Measurements from ENCODE around the gene DEFB116. TPM values are rescaled to one million over a fixed set of nuclear protein-coding genes. Genes with fewer than 3 reads are reported as not detected.

The DEFB116 gene
- total and polyA plus RNA-seq, 2 donors (not counting 1 experiment from before 2014, with no cell fraction given) = not detected

GRCh38 chr20:31256959-31257358 lies 51.4 kb downstream of the DEFB116 start:
- no peak overlapping the region for H3K27ac Mint-ChIP-seq
- Histone ChIP-seq H3K9ac (ENCODE audit: low read length) (no peak overlapping the region), H3K27ac (ENCODE audit: low read length in 2 of 2) (no peak overlapping the region), H3K4me2 (replicated peaks; ENCODE audit: low read depth, low read length, poor library complexity, severe bottlenecking) (no peak overlapping the region), H3K79me2 (ENCODE audit: control insufficient read depth, insufficient read depth, low read length) (no peaks in the 10 kb centered on the region), H3K9me3 (ENCODE audit: control extremely low read depth in 1 of 3, control insufficient read depth in 2 of 3, insufficient read depth in 1 of 3, low read length in 2 of 3) (no peaks in the 10 kb centered on the region), H4K20me1 (ENCODE audit: control insufficient read depth, insufficient read depth, low read length, poor library complexity, severe bottlenecking) (no peaks in the 10 kb centered on the region), H3K36me3 (replicated peaks in 1 of 2; ENCODE audit: control extremely low read depth in 1 of 2, control insufficient read depth in 1 of 2, extremely low read depth in 1 of 2, insufficient read depth in 2 of 2, low read length in 1 of 2) (no peaks in the 10 kb centered on the region), H3K4me3 (ENCODE audit: control extremely low read depth in 1 of 5, extremely low read depth in 1 of 5, insufficient read depth in 1 of 5, low read depth in 2 of 5, low read length in 4 of 5) (no peak overlapping the region), H3K27me3 (replicated peaks in 1 of 4; ENCODE audit: control extremely low read depth in 1 of 4, control insufficient read depth in 3 of 4, insufficient read depth in 4 of 4, low read length in 3 of 4) (no peaks in the 10 kb centered on the region), H2AFZ (ENCODE audit: insufficient read depth, low read depth, low read length, poor library complexity, severe bottlenecking) (no peak overlapping the region), H3K4me1 (ENCODE audit: control insufficient read depth in 2 of 2, insufficient read depth in 2 of 2, low read length in 2 of 2) (no peaks in the 10 kb centered on the region)
- ATAC-seq (ENCODE audit: low read depth) = no peak
- intact Hi-C loops (cut with micrococcal nuclease) = no loop called here
- POLR2A ChIA-PET = no interaction called here
- DNase-seq = no peak
- H3K9me3 Mint-ChIP-seq (ENCODE audit: insufficient read depth) = peaks cover 10% of the 10 kb centered on the region
- TF ChIP-seq CTCF (IDR thresholded peaks at IDR 0.05) (no peak), EZH2 (IDR thresholded peaks at IDR 0.05; ENCODE audit: borderline replicate concordance, insufficient read depth, low read depth, low read length, poor library complexity, severe bottlenecking) (no peak)
- CTCF ChIA-PET = no interaction called here
- H3K4me1 Mint-ChIP-seq = no peaks in the 10 kb centered on the region
- H3K4me3 Mint-ChIP-seq = no peak overlapping the region
- 83% methylated on average over 2 of the region's 3 CpGs for WGBS (ENCODE audit: insufficient coverage)
- H3K27me3 Mint-ChIP-seq = no peaks in the 10 kb centered on the region

Small RNA genes lying within 50 kb of the gene (small RNA-seq; reads per million reads assigned to genes)
- not detected for gene RNA5SP480 (ENCODE audit: insufficient read length, low read depth, low replicate concordance)

Other genes with a start within 250 kb of the DEFB116 start
- not detected in 2 replicates for gene DEFB115, start 50.9 kb downstream of the DEFB116 start, total RNA-seq
- not detected in 2 replicates for gene DEFB115, start 50.9 kb downstream of the DEFB116 start, polyA plus RNA-seq
- not detected in 2 replicates for gene DEFB118, start 60.0 kb upstream of the DEFB116 start, total RNA-seq
- gene DEFB118, start 60.0 kb upstream of the DEFB116 start, polyA plus RNA-seq = not detected in 2 replicates
- not detected in 2 replicates for gene DEFB119, start 82.0 kb upstream of the DEFB116 start, total RNA-seq
- not detected in 2 replicates for gene DEFB119, start 82.0 kb upstream of the DEFB116 start, polyA plus RNA-seq
- not detected in 2 replicates for gene DEFB121, start 97.6 kb upstream of the DEFB116 start, total RNA-seq
- gene DEFB121, start 97.6 kb upstream of the DEFB116 start, polyA plus RNA-seq = not detected in 2 replicates
- gene DEFB123, start 132.0 kb upstream of the DEFB116 start, total RNA-seq = not detected in 2 replicates
- gene DEFB123, start 132.0 kb upstream of the DEFB116 start, polyA plus RNA-seq = not detected in 2 replicates
- gene DEFB124, start 166.5 kb upstream of the DEFB116 start, total RNA-seq = not detected in 2 replicates
- not detected in 2 replicates for gene DEFB124, start 166.5 kb upstream of the DEFB116 start, polyA plus RNA-seq
- gene REM1, start 166.7 kb upstream of the DEFB116 start, total RNA-seq = not detected in 2 replicates
- not detected in 2 replicates for gene REM1, start 166.7 kb upstream of the DEFB116 start, polyA plus RNA-seq
- 85.1 and 94.3 TPM in 2 replicates for gene HM13, start 205.9 kb upstream of the DEFB116 start, total RNA-seq
- gene HM13, start 205.9 kb upstream of the DEFB116 start, polyA plus RNA-seq = 61.2 and 73.2 TPM in 2 replicates

Measured in B cell (primary cell).